Activated T-cell treated with anti-CD3 and anti-CD28 coated beads for 48 hours (primary cell): ENCODE results near the gene COL1A1.

Experiments
- DNase-seq: peaks from one replicate; pipeline ENCODE4 v3.0.0-alpha.2; 2020; ENCODE audit warnings: low read depth

COL1A1 gene

DNA sequence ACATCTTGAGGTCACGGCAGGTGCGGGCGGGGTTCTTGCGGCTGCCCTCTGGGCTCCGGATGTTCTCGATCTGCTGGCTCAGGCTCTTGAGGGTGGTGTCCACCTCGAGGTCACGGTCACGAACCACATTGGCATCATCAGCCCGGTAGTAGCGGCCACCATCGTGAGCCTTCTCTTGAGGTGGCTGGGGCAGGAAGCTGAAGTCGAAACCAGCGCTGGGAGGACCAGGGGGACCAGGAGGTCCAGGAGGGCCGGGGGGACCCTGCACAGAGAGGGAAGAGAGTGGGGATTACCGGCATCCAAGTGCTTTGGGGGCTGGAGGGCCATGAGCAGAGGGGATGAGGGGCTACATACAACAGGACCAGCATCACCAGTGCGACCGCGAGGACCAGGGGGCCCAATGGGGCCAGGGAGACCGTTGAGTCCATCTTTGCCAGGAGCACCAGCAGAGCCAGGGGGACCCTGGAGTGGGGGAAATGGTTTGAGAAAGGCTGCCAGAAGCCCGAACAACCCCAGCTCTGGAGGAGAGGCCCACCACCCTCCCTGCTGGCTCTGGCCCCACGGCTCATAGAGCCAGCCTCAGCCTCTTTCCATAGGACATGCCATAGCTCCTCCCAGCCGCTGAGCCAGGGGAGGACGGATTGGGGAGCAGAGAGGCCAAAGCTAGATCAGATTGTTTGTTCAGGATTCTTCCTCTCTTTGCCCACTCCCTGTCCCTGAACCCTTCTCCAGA, 14.6 kb downstream of the COL1A1 start:
- DNase-seq, result no peak

DNA sequence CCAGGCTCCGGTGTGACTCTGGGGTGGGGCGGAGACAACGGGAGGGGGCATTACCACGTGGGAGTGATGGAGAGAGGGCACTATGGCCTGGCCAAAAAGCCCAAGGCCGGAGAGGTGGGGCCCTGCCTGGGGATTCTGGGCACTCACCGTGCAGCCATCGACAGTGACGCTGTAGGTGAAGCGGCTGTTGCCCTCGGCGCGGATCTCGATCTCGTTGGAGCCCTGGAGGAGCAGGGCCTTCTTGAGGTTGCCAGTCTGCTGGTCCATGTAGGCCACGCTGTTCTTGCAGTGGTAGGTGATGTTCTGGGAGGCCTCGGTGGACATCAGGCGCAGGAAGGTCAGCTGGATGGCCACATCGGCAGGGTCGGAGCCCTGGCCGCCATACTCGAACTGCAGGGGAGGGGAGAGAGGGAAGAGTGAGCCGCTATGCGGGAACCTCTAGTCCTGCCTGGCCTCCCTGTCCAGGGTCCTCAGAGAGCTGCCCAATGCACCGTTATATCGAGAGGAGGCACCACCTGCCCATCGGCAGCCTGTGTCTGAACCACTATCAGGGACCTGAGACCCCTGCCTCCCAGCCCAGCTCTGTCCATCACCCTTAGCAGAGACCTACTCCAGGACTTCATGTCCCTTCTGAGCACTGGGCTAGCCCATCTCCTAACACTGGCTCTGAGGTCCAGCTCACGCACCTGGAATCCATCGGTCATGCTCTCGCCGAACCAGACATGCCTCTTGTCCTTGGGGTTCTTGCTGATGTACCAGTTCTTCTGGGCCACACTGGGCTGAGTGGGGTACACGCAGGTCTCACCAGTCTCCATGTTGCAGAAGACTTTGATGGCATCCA, 15.6 kb downstream of the COL1A1 start:
- DNase-seq, result no peak

DNA sequence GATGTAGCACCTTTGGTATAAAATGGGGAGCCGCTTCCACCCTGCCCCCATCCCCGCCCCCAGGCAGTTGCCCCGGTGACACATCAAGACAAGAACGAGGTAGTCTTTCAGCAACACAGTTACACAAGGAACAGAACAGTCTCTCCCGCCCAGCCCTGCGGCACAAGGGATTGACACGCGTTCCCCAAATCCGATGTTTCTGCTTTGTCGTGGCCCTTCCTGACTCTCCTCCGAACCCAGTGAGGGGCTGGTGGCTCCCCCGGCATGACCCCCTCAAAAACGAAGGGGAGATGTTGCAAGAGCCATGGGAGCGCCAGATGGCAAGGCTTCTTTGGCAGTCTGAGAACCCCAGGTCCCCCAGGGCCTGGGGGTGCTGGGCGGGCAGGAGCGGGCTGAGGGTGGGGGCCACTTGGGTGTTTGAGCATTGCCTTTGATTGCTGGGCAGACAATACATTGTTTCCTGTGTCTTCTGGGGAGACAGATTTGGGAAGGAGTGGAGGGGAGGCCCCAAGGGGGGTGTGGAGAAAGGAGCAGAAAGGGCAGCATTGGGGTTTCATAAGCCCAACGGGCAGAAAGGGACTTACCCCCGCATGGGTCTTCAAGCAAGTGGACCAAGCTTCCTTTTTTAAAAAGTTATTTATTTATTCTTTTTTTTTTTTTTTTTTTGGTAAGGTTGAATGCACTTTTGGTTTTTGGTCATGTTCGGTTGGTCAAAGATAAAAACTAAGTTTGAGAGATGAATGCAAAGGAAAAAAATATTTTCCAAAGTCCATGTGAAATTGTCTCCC, 16.6 kb downstream of the COL1A1 start:
- no peak for DNase-seq

DNA sequence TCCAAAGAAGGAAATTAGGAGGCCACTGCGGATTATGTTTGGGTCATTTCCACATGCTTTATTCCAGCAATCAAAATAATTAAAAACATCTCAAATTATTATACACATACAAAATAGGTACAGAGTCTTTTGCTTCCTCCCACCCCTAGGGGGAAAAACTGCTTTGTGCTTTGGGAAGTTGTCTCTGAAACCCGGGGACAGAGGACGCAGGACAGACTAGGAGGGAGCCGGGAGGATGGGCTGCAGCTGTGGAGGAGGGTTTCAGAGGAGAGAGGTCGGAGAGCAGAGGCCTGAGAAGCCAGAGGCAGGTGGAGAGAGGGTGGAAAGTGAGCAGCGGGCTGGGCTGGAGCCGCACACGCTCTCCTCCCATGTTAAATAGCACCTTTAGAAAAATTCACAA, 17.4 kb downstream of the COL1A1 start:
- DNase-seq, result no peak

DNA sequence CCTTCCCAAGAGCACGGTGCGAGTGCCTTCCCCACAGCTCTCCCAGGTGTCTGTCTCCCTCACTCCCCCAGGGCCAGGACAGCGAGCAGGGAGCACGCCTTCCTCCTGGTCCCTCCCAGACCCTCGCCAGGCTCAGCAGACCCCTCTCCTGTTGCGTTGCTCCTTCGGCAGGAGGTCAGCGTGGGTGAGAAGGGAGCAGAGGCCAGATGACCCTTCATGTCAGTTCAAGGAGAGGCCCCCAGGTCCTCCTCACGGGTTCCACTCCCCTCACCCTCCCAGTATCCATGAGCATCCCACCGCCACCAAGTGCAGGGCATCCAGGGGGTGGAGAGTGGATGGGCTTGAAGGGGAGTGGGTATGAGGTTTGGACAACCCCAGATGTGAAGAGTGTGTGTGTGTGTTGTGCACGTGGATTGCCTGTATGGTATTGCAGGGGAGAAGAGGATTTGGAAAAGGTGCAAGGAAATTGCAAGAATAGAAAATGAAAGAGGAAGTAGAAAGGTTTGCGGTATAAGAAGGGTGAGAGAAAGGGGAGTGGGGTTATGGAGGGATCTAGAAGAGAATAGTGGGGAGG, 17.9 kb downstream of the COL1A1 start:
- no peak for DNase-seq

DNA sequence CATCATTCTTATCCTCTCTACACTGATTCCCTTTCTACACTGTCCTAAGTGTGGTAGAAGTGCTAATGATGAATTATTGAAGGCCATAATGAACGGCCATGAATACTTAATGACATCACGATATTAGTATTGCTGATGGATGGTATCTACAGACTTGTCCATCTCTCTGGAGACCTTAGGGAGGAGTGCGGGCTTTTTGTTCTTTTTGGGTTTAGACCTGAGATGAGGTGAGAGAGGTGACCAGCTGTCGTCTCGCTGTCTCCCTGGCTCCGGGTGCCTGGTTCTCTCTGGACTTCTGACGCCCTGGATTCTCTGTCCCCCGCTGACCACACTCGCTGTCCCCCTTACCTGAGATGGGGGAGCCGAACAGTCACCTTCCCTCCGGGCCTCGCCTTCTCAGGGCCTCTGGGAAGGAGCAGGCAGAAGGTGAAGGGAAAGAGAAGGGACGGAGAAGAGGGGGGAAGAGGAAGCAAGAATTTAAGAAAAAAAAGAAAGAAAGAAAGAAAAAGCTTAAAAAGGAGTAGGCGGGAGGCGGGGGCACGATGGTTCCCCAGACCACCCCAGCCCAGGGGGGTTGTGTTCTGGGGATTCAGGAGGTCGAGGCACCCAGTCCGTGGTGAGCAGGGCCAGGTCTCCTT, 18.5 kb downstream of the COL1A1 start:
- DNase-seq, result no peak

DNA sequence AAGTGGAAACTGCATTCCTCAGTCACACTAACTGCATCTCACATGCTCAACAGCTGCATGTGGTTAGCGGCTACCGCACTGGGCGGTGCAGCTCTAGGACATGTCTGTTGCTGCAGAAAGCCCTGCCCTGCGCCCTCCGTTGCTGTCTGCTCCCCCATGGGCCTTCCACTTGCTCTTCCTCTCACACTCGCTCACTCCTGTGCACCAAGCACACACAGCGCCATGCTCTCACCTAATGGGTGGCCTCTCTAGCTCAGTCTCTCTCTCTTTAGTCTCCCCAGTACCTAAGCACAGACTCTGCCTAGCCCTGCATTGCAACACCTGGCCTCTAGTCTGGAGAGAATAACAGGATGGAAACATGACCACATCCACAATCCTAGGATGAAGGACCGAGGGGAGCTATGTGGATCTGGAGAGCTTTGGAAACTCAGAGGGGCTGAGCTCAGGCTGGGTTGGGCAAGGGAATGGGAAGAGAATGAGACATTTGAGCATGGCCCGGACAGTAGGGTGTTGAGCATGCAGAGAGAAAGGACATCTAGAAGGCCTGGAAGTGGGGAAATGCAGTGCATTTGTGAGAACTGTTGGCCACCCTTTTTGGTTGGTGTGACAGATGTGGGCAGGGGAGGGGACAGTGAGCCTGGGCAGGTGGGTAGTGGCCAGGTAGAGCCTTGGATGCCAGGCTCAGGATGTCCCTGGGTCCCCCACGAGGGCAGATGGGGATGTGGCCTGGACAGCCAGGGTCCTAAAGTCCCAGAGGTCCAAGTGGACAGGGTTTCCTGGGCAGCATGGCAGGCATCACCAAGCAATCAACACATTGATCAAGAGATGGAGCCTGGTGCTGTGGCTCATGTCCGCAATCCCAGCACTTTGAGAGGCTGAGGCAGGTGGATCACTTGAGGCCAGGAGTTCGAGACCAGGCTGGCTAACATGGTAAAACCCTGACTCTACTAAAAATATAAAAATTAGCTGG, 19.6 kb downstream of the COL1A1 start:
- DNase-seq, result no peak

DNA sequence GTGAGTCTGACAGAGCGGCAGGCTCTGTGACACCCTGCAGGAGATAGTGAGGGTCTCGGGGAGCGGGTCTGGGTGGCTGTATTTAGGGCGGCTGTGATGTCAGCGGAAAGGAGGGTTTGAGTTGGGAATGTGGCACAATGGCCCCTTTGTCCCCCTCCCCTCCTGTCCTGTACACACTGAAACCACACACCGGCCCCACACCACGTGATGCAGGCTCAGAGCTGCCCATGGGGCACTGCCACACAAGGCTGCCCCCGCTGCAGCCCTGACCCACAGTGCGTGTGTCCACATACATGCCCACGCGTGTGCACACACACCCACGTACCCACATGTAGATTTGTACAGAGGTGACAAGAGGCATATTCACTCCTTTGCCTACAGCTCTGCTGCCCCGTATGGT, 20.3 kb downstream of the COL1A1 start:
- no peak for DNase-seq

DNA sequence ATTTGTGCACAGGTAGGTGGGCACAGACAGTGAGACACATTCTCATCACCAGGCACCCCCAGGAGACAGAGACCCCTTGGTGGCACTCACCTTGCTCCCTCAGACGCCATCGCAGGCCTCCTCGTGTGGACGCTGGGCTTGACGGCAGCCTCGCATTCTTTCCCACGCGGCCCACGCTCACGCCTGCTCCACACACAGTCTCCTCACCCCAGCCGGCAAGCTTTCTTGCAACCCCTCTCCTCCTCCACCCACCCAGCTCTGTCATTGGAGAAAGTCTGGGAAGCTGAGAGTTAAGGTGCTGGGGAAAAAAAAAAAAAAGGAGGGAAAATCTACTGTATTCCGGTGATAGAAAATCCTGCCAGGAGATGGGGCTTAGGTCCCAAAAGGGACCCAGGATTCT, 20.8 kb downstream of the COL1A1 start:
- DNase-seq, result no peak

DNA sequence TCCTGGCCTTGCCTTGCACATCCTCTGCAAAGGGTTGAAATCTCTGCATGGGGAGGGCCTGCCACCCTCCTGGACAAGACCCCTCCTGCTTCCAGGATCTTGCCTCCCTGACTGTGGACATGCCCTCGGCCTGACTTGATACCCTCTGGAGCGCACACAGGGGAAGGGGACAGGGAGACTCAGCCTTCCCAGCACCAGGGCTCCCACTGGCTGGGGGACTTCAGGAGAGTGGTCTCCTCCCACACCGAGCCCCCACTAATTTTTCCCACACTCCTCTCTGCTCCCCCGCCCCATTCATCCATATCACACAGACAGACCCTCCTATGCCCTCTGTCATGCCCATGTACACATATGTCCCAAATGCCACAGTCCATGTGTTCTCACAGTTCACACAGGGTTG, 21.3 kb downstream of the COL1A1 start:
- DNase-seq, result no peak

DNA sequence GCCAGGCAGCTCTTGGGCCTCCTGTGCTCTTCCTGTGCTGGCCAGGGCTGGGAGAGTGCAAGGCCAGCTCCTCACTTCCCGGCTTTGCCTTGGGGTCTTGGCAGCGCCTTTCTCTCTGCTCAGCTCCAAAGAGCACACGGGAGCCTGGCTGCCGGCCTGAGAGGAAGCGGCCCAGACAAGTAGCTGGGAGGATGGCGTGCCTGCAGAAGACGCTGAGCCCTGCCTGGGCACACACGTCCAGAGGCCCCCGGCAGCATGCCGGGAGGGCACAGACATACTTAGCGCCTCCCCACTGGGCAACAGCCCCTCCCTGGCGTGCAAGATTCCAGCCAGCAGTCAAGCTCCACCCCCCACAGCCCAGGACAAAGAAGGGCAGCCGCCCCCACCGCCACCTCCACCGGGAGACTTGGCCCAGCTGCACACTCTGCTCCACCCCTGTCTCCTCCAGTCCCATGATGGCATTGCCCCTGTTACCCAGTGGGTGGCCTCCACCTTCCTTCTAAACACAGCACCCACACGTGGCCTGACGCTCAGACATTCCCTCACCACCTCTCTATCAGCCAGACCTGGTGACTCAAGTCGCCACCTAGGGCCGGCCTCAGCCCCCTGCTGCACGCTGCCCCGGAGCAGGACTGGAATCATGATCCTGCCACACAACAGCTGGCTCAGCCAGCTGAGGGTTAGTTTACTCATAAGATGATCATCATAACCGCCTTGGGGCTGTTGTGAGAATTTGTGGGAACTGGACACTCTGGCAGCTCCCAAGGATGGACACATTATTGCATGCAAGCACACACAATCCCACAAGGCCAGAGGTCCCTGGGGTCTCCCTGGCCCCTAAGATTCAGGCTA, 23.2 kb downstream of the COL1A1 start:
- peak; percentile 30 for DNase-seq

DNA sequence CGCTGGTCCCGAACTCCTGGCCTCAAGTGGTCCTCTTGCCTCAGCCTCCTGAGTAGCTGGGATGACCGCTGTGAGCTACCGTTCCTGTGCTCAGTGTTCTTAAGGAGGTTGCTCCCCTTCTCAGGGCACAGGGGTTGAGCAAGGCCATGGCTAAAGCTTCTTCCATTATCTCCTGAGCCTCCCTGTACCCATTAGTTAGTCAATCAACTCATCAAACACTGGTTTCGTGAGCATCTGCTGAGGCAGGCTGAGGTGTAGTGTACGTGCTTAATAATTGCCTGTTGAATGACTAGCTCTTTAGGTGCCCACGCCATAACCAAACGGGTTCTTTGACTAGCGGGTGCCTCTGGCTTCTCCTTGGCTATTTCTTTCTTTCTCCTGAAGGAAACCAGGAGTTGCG, 24.0 kb downstream of the COL1A1 start:
- DNase-seq, result no peak

DNA sequence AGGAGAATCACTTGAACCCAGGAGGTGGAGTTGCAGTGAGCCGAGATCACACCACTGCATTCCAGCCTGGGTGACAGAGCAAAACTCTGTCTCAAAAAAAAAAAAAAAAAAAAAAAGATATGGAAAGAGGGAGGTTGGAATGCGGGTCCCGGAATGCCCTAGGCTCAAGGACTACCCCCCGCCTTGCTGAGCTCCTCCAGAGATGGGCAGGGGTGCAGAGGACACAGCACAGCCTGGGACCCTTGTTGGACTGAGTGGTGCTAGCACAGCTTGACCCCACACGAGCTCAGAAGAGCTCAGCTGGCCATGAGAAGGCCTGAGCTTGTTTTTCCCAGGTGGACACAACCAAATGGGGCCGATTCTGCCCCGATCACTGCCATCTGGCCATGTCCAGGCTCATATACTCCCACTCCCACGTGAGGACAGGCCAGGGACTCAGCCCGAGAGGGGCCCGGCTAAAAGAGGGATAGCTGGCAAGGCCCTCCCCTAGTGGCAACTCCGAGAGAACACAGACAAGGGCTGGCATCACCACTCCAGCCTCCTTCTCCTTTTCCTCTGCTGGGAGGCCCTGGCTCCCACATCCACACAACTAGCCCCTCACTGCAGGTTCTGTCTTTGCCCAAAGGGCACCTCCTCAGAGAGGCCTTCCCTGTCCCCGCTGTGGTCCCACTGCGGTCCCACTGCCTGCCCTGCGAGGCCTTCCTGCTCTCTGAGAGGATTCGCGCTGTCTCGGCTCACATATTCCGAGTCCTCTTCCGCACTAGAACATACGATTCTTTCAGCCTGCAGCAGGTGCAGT, 24.7 kb downstream of the COL1A1 start:
- DNase-seq, result no peak

DNA sequence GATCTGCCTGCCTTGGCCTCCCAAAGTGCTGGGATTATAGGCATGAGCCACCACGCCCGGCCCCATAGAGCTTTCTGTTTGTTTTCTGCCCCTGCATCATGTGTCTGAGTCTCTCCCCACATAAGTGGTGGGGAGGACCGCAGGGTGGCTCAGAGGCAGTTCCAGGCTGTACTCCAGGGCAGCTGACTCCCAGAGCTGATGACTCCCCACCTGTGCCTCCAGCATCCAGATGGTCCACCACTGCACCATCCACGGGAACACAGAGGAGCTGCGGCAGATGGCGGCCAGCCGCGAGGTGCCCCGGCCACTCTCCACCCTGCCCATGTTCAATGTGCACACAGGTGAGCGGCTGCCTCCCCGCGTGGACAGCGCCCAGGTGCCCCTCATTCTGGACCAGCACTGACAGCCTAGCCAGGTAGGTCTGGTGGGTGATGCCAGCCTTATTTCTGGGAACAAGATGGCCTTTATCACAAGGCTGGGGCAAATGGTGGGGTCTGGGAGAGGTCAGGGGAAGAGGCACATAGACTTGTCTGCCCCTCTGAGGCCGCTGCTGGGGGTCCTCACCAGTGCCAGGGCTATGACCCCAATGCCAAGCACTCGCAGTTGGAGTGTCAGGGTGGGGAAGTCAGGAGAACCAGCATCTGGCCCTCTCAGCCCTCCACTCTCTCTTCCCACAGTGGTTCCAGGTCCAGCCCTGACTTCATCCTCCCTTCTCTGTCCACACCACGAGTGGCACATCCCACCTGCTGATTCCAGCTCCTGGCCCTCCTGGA, 26.2 kb downstream of the COL1A1 start:
- no peak for DNase-seq

DNA sequence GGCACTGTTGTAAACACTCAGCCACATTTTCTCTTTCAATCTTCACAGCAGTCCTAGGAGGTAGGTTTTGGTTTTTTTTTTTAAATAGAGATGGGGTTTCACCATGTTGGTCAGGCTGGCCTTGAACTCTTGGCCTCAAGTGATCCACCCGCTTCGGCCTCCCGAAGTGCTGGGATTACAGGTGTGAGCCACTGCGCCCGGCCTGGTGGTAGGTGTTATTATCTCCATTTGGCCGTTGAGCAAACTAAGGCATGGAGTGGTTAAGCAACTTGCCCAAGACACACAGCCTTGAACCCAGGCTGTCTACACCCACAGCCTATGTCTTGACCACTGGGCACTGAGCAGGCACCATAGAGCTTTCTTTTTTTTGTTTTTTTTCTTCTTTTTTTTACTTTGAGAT, 27.0 kb downstream of the COL1A1 start:
- no peak for DNase-seq

DNA sequence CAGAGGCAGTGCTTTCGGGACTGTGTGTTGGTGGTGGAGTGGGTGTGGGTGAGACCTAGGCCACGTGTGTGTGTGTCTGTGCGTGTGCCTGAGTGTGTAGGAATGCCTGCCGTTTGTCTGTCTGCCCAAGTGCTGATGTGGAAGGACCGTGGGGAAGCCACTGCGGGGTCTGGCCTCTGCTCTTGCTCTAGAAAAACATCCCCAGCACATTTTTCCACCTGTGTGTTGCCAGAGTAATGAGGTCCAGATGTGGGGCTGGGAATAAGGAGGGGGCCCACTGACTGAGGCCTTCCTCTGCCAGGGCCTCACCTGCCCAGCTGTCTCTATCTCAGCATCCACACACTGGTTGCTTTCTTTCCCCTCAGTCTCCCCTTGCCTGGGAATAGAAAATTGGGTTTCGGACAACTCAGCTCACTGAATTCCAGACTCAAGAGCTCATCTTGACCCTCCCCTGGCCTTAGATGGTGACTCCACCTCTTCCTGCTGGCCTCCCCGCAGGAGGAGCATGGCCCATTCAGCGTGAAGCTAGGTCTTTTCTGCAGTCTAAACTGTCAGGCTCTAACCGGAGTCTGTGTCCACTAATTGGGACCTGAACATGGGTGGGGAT, 28.0 kb downstream of the COL1A1 start:
- DNase-seq, result no peak

DNA sequence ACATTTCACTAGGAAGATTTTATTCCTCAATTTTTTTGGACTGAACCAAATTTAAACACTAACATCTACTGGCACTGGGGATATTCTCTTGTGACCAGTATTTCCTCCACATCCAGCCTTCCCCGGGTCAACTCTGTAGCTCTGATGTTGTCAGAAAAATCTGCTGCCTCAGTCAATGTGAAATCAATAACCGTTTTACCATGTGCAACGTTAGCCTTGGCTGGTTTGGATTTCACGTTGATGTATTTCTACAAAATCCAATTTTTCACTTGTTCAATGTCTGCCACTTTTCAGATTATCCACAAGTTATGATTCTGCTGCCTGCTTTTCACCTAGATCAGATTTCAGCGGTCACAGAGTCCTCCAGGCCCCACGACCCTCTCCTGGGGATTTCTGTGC, 28.5 kb downstream of the COL1A1 start:
- DNase-seq, result no peak

DNA sequence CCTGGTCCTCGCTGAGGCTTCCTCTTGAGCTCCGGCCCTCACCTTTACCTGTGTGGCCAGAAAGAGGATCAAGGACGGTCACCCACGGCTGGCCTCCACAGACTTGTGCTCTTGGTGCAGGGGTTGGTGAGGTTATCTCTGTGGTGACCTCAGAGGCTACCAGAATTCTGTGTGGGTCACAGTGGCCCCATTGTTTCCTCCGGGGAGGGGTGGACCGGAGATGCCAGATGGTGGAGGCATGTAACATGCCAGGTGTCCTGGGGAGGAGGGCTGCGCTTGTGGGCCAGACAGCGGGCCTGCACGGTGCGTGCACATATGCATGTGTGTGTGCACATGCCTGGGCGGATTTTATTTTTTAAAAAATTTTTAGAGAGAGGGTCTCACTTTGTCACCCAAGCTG, 29.3 kb downstream of the COL1A1 start:
- DNase-seq, result no peak
